Endothelial cell of umbilical vein (primary cell): ENCODE data around the gene NFIC.

Experiments used
- CTCF ChIP-seq, 2 donors: IDR thresholded peaks; 1 replicate in 1 of 2; 2 replicates in 1 of 2; pipeline ENCODE4 v1.5.1; 2011; ENCODE audit warnings: low read length in 2 of 2, mild to moderate bottlenecking in 2 of 2, moderate library complexity in 2 of 2, control low read depth in 1 of 2, inconsistent platforms in 1 of 2, low read depth in 1 of 2; ENCODE audit not compliant: insufficient read depth in 1 of 2; ENCODE audit errors: extremely low read depth in 1 of 2
- EZH2 ChIP-seq: IDR thresholded peaks from 2 replicates; pipeline ENCODE4 v1.6.1; 2012; ENCODE audit warnings: borderline replicate concordance, low read depth, mild to moderate bottlenecking, moderate library complexity, low read length, inconsistent platforms; ENCODE audit not compliant: severe bottlenecking
- POLR2A ChIP-seq: IDR thresholded peaks from 2 replicates; pipeline ENCODE4 v1.6.1; 2012; ENCODE audit warnings: low read depth, mild to moderate bottlenecking, control low read depth, low read length

- TF ChIP-seq EZH2 (no peak), POLR2A (no peak), CTCF (IDR thresholded peaks at IDR 0.05; ENCODE audit: extremely low read depth in 1 of 2, insufficient read depth in 1 of 2, low read depth in 1 of 2, low read length in 2 of 2) (no peak)
Measured at GRCh38 chr19:3336351-3336679, 30.1 kb upstream of the NFIC start.
